Mesenteric fat pad (tissue), 1 donor: ENCODE measurements around the gene GGT5. TPM values are rescaled to one million over a fixed set of nuclear protein-coding genes. Genes with fewer than 3 reads are reported as not detected.
"Not testable (repeated sequence)": the region's sequence is repeated elsewhere in the genome, so short reads cannot be mapped to it uniquely, and the experiment has no call there.

ENCODE experiments used
- DNase-seq: peaks from one replicate; pipeline ENCODE4 v3.0.0-alpha.2; 2020; ENCODE audit warnings: low spot score
- total RNA-seq: library from RNA; stranded (reverse); fragmentation: NEBNext Ultra II Directional; extraction: Animal tissue kit (Norgen Biotek cat#: 25700); gene quantifications from one replicate; pipeline ENCODE4 v1.2.1, GENCODE V29; 2021
- donor health status: DM: yes; HTN: yes; CAD: no.

The GGT5 gene
- total RNA-seq, 1 donor from 2014 or later, result 45.4 TPM

DNA sequence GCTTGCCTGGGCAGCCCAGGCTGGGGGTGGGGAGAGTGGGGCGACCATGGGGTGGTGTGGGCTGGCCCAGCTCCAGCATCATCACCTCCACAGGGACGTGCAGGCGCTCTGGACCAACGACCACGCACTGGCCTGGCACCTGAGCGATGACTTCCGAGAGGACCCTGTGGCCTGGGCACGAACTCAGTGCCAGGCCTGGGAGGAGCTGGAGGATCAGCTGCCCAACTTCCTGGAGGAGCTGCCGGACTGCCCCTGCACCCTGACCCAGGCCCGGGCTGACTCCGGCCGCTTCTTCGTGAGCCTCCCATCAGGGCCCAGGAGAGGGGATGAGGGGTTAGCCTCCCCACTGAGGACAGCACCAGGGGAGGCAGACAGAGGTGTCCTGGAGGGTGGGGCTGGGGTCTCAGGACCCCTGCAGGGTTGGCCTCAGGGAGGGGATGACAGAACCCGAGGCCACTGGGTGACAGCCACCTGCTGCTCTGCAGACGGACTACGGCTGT lies 59.8 kb downstream of the GGT5 start:
- no peak for DNase-seq

GRCh38 chr22:24184057-24184798 lies 60.7 kb downstream of the GGT5 start:
- no peak for DNase-seq

- DNase-seq, result no peak
Measured at GRCh38 chr22:24183321-24184031, 61.4 kb downstream of the GGT5 start.

DNA sequence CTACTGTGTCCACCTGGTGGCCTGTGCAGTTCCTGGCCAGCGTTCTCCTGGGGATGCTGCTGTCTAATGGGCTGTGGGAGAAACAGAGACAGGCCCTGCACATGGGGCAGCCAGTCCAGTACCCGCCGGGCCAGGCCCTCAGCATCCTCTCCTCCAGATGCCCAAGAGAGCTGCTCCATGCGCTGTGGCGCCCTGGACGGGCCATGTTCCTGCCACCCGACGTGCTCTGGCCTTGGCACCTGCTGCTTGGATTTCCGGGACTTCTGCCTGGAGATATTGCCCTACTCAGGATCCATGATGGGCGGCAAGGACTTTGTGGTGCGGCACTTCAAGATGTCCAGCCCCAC lies 62.0 kb downstream of the GGT5 start:
- not testable (repeated sequence) for DNase-seq

DNA sequence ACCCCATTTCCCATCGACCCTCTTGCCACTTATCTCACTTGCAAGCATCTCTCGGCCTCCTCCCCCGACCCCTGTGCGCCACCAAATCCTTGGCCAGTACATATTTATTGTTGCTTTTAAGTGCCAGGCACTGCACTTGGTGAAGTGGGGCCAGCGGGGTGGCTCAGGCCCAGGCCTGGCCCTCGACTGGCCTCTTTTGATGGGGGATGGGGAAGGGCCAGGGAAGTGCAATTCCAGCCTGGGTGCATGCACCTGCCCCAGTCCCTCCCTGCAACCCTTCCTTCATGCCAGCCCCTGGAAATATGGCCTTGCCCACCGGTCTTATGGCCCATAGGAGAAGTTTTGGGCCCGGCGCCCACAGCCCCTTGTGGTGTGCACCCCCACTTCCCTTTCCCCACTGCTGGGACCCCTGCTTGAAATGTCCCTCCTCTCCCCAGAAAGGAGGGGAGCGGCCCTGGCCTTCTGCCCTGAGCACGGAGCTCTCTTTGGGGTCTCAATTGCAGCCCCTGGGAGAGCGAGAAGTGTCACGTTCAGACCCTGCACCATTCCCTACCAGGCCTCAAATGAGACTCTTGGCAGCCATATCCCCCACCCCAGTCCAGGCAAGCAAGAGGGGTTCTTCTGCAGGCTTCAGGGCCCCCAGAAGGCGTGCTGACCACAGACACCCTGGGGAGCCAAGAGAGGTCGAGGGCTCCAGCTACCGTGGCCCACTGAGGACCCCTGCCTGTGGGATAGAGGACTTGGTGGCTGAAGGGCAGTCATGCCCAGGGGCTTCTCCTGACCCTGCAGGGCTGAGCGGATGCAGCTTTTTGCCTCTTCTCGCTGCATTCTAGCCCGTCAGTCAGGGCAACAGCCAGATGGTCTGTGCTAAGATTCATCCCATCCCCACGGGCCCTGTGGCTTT lies 62.6 kb downstream of the GGT5 start:
- DNase-seq, result no peak

- no peak for DNase-seq
Measured at GRCh38 chr22:24181088-24181995, 63.5 kb downstream of the GGT5 start, which contains the start of gene SUSD2. Gene SUSD2, plus strand, starts transcription at chr22:24181487. Its CDS starts 33 bp downstream, at chr22:24181520.

GRCh38 chr22:24180316-24181087 lies 64.4 kb downstream of the GGT5 start:
- DNase-seq, result no peak

- DNase-seq, result no peak
Measured at GRCh38 chr22:24179478-24180210, 65.2 kb downstream of the GGT5 start.

DNA sequence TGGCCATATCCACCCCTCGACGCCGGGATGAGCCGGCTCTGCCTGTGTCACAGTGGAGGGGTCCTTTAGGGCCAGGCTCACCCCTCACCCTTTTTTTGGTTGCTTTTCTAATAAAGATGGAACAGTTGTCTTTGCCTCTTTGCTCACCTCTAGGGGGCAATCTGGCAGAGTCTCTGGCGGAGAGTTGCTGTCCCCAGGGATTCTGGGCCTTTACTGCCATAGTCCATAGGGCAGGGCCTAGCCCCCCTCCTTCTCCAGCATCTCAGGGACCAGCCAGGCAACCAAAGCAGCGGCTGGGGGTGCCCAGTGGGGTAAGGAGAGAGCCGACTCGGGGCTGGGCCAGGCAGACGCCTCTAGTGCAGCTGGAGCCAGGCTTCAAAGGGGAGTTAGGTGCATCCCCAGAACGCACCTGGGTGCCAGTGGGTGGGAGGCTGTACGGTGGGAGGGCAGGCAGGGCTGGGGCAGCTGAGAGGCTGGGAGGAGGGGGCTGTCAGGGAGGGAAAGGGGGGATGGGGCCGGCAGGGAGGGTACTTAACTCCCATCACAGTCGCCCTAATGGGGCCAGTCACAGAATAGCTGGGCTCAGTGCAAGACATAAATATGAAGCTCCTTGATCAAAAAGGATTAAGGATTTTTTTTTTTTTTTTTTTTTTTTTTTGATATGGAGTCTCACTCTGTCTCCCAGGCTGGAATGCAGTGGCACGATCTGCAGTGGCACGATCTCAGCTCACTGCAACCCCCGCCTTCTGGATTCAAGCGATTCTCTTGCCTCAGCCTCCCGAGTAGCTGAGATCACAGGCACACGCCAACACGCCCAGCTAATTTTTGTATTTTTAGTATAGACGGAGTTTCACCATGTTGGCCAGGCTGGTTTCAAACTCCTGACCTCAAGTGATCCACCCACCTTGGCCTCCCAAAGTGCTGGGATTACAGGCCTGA lies 66.1 kb downstream of the GGT5 start:
- DNase-seq, result no peak

- DNase-seq, result no peak
Measured at GRCh38 chr22:24178021-24178431, 66.9 kb downstream of the GGT5 start.

DNA sequence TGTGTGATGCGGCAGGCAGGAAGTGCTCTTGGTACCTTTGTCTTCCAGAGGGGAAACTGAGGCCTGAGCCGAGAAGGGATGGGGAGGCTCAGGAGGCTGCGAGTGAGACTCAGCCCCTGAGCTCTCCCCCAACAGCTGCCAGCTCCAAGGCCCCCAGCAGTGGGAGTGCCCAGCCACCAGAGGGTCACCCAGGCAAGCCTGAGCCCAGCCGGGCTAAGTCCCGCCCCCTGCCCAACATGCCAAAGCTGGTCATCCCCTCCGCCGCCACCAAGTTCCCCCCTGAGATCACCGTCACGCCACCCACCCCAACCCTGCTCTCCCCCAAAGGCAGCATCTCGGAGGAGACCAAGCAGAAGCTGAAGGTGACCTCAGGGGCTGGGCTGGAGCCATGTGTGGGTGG lies 67.4 kb downstream of the GGT5 start:
- DNase-seq, result no peak

DNA sequence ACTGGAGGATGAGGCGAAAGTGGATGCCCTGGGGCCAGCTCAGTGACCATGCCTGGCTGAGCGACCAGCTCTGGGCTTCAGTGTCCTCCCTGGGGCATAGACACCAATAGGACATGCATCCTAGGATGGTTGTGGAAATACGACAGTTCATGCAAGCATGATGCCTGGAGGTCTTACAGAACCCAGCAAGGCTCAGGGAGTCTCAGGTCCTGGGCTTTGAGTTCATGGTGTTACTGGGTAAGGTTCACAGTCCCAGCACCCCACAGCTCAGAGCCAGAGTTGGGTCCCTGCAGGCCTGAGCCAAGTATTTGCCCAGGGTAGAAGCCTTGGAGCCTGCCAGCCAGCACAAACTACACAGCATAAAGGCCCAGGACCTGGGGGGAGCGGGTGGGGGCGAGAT lies 67.8 kb downstream of the GGT5 start:
- no peak for DNase-seq

DNA sequence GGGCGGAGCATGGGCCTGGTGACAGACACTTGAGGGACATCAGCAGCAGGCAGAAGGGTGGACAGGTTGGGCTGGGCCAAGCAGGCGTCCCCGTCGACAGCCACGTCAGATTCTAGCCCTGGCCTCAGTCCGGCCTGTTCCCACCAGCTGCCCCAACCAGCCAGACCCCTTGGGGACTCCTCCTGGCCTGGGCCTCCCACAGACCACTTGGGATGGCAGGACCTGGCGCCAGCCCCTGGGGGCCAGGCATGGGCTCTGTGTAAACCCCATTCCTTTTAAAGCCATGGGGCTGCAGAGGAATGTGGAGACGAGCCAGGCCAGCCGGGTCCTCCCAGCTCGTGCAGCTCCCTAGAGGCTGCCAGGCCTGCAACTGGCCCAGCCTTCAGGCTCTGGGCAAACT lies 68.3 kb downstream of the GGT5 start:
- DNase-seq, result no peak

DNA sequence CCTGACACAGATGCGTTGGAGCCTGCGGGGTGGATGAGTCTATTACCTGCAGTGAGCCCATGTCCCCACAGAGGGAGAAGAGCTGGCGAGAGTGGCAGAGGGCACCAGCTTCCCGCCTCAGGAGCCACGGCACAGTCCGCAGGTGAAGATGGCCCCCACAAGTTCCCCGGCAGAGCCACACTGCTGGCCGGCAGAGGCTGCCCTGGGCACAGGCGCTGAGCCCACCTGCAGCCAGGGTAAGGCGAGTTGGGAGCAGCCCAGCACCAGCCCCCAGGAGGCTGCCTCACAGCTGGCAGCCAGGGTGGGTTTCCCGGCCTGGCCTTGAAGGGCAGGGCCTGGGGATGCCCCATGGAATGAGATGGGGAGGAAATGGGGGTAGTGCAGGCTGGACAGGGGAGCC lies 68.8 kb downstream of the GGT5 start:
- no peak for DNase-seq

GRCh38 chr22:24175160-24175808 lies 69.6 kb downstream of the GGT5 start:
- DNase-seq, result no peak

GRCh38 chr22:24171822-24172221 lies 73.1 kb downstream of the GGT5 start:
- DNase-seq, result no peak

GRCh38 chr22:24170632-24171031 lies 74.2 kb downstream of the GGT5 start:
- DNase-seq, result no peak
